ENCODE data around the gene GJD2.

DNA sequence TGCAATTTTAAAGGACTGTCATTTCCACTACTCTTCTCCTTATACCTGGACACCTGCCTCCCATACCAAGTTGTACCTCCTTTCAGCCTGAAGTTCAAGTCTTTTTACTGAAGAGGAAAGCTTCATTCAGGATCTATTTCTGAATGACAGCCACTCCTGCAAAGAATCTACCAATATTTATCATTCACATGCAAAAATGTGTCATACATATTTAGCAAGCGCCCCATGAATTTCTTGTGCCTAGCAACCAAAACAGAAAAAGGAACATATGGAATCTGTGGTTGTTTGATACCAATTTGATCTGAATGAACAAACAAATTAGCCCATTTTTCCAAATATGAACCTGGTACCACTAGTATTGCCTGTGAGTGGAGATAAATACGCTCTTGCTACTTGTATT, 16.8 kb downstream of the GJD2 start:
- TF ChIP-seq, protein P1, sequence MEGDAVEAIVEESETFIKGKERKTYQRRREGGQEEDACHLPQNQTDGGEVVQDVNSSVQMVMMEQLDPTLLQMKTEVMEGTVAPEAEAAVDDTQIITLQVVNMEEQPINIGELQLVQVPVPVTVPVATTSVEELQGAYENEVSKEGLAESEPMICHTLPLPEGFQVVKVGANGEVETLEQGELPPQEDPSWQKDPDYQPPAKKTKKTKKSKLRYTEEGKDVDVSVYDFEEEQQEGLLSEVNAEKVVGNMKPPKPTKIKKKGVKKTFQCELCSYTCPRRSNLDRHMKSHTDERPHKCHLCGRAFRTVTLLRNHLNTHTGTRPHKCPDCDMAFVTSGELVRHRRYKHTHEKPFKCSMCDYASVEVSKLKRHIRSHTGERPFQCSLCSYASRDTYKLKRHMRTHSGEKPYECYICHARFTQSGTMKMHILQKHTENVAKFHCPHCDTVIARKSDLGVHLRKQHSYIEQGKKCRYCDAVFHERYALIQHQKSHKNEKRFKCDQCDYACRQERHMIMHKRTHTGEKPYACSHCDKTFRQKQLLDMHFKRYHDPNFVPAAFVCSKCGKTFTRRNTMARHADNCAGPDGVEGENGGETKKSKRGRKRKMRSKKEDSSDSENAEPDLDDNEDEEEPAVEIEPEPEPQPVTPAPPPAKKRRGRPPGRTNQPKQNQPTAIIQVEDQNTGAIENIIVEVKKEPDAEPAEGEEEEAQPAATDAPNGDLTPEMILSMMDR (IDR thresholded peaks at IDR 0.05): no peak
- TF ChIP-seq POLR2A (IDR thresholded peaks at IDR 0.05): no peak
- no peak for TF ChIP-seq EP300 (IDR thresholded peaks at IDR 0.05)

Measured in upper lobe of left lung (tissue), 4 donors.